NCI-H460 (cell line): ENCODE data around the gene DUOXA2. TPM values are rescaled to one million over a fixed set of nuclear protein-coding genes. Genes with fewer than 3 reads are reported as not detected.
A peak's percentile ranks its signal among the peaks of the same experiment; 100 is the strongest.

Experiments used
- DNase-seq: peaks from one replicate; pipeline ENCODE4 v3.0.0-alpha.2; 2016; ENCODE audit warnings: low read depth; ENCODE audit errors: extremely low read depth
- total RNA-seq: library from RNA; depleted of rRNA; stranded (reverse); fragments of >200 nt; shearing (Covaris generic); gene quantifications from 2 replicates; pipeline ENCODE4 v1.2.3, GENCODE V29; 2014

Gene DUOXA2
- total RNA-seq, 1 experiment from 2014 or later = not detected

DNA sequence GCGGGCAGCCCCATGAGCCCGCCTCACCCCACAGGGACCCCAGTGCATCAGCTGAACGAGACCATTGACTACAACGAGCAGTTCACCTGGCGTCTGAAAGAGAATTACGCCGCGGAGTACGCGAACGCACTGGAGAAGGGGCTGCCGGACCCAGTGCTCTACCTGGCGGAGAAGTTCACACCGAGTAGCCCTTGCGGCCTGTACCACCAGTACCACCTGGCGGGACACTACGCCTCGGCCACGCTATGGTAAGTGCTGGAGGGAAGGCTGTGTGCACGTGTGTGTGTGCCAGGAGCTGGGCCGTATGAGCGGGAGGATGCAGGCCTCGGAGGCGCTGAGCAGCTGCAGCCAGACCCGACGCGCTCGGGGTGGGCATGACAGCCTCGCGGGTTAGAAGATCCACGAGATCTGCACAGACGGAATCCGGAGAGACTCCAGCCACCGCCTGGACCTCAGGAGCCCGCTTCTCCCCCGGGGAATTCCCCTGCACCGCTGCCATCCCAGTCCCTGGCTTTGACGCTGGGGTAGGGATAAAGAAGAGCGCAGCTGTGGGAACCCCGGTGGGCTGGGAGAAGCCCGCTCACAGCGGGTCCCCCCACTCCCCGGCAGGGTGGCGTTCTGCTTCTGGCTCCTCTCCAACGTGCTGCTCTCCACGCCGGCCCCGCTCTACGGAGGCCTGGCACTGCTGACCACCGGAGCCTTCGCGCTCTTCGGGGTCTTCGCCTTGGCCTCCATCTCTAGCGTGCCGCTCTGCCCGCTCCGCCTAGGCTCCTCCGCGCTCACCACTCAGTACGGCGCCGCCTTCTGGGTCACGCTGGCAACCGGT, 2.6 kb downstream of the DUOXA2 start:
- DNase-seq = no peak

GRCh38 chr15:45117308-45118130, 3.4 kb downstream of the DUOXA2 start:
- DNase-seq = no peak

- DNase-seq = peak; percentile 87
Measured at GRCh38 chr15:45118131-45118588, 4.0 kb downstream of the DUOXA2 start.

GRCh38 chr15:45118996-45119395, 4.9 kb downstream of the DUOXA2 start:
- no peak for DNase-seq

GRCh38 chr15:45120081-45120972, 6.2 kb downstream of the DUOXA2 start:
- DNase-seq = no peak

DNA sequence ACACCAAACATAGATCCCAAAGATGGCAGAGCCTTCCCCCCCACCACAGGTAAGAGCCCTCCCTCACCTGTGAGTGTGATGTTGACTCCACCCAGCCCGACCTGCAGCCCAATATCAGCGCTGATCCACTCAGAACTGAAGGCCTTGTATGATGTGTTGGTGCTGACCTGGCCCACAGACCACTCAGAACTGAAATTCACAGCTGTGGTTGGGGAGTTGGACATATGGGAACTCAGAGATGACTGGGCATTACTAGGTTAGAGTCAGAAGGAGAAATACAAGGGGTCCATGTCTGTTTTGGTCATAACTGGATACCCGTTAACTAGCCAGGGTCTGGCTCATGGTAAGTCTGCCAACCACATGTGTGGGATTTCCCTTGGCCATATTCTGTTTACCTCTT, 6.9 kb downstream of the DUOXA2 start:
- no peak for DNase-seq

DNA sequence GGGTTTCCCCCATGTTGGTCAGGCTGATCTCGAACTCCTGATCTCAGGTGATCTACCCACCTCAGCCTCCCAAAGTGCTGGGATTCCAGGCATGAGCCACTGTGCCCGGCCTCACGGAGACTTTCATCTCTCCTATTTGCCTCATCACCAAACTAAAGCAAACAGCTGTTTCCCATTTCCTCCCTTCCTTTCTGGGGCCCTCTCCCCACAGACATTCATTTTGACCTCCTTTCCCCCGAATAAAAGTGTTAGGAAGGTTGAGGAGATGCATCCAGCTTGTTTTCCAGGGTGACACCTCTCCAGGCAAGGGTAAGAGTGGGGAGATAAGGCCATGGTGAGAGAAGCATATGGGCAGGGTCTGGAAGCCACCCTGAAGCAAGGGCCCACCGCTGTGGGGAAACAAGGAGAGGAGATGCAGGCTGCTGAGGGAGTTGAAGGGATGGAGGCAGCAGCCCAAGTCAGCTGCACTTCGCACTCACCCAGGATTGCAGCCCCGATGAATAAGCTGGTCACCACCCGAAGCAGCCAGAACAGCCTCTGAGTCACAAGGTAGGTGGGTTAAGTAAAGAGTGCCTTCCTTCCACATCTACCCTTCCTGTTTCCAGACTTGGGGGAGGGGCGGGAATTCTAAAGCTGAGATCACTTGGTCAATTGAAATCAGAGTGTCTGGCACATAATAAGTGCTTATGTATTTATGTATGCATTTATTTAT, 7.7 kb downstream of the DUOXA2 start:
- no peak for DNase-seq

DNA sequence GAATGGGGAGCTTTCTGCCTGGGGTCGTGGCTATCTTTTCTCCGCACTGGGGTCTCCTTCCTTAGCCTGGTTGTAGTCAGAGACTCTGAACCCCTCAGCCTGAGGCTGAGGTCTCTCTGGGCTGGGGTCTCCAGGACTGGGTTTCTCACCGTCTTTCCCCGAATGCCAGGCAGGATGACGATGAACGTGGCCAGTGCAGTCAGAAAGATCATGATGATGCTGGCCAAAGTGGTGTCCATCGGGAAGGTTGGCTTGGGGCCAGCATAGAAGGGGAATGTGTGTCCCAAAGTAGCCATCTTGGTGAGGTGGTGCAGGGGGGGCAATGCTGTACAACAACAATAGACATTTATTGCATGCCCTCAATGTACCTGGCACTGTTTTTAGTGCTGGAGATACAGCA, 8.6 kb downstream of the DUOXA2 start:
- DNase-seq = no peak

DNA sequence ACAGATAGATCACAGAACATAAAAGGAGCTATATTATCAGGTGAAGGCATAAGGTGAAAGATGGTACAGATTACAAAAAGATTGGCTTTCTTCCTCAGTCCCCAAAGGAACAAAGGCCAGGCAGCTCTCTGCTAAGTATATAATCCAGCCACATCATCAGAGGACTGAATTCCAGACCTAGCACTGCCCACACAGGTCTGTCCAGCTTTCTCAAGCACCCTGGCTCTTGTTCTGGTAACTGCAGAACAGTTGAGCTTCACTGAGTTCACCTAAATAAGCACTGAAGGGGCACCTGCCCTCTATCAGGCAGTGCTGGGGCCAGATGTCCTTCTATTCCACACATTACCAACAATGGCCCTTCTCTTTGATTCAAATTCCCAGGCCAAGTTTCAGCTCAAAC, 9.3 kb downstream of the DUOXA2 start:
- DNase-seq = no peak

- DNase-seq = peak; percentile 39
Measured at GRCh38 chr15:45126535-45127158, 12.5 kb downstream of the DUOXA2 start.

- no peak for DNase-seq
Measured at GRCh38 chr15:45128971-45129639, 15.0 kb downstream of the DUOXA2 start.

DNA sequence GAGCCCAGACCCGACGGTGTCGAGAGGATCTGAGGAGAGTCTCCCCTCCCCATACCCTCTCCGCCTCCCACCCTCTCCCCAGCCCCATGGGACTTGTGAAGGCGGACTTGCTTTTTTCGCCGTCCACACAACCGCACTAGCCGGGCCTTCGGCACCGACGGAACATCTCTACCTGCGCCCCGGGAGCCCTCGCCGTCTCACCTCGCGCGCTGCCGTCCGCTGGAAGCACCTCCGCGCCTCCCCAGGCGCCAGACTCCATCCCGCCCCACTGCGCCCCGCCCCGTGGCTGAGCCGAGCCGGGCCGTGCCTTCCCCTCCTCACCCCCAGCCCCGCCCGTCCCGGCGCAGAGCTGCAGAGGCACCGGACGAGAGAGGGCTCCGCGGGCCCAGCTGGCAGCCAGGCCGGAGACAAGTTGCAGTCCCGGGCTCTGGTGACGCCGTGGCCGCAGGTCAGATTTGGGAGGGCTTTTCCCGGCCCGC, 15.6 kb downstream of the DUOXA2 start, which contains the start of the genes DUOX1 and DUOXA1:
TSS of gene DUOX1 (plus strand) at position 344 of the 479 bp plus-strand sequence. CDS start 1,973 bp downstream, outside the sequence.
TSS of gene DUOXA1 (minus strand) at position 229 of the 479 bp plus-strand sequence. CDS start 6,865 bp downstream, outside the sequence.
- no peak for DNase-seq

- DNase-seq = no peak
Measured at GRCh38 chr15:45130291-45131000, 16.3 kb downstream of the DUOXA2 start.

GRCh38 chr15:45131510-45131909, 17.4 kb downstream of the DUOXA2 start:
- DNase-seq = no peak

GRCh38 chr15:45132844-45133560, 18.9 kb downstream of the DUOXA2 start:
- DNase-seq = no peak

GRCh38 chr15:45133561-45133920, 19.4 kb downstream of the DUOXA2 start:
- no peak for DNase-seq

DNA sequence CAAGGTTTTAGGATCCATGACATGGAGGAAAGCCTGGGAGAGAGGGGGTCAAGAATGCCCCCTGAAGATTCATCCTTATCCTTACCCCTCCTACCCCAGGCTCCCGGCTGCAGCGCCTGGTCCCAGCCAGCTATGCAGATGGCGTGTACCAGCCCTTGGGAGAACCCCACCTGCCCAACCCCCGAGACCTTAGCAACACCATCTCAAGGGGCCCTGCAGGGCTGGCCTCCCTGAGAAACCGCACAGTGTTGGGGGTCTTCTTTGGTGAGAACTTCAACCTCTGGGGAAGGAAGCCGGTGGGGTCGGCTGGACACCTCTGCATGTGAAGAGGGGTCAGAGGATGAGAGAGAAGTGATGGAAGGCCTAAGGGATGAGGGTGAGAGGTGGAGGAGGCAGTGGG, 19.9 kb downstream of the DUOXA2 start:
- DNase-seq = no peak
